GM19395 (cell line): ENCODE data around the gene CLEC1B.
"Not testable (repeated sequence)": the region's sequence is repeated elsewhere in the genome, so short reads cannot be mapped to it uniquely, and the experiment has no call there.

Source experiments
- ATAC-seq: cut with Tn5 transposase; IDR thresholded peaks from one replicate; pipeline ENCODE4 v1.9.1; 2021; ENCODE audit warnings: mild to moderate bottlenecking, moderate library complexity; ENCODE audit not compliant: unreplicated experiment

The CLEC1B gene

GRCh38 chr12:9975614-9976013 lies 23.3 kb downstream of the CLEC1B start:
- no peak for ATAC-seq

DNA sequence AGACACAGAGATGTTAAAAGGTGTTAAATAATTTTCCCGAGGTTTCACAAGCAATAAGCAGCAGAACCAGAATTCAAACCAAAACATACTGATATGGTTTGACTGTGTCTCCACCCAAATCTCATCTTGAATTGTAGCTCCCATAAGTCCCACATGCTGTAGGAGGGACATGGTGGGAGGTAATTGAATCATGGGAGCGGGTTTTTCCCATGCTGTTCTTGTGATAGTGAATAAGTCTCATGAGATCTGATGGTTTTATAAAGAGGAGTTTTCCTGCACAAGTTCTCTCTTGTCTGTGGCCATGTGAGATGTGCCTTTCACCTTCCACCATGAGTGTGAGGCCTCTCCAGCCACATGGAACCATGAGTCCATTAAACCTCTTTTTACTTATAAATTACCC lies 24.2 kb downstream of the CLEC1B start:
- ATAC-seq = not testable (repeated sequence)

DNA sequence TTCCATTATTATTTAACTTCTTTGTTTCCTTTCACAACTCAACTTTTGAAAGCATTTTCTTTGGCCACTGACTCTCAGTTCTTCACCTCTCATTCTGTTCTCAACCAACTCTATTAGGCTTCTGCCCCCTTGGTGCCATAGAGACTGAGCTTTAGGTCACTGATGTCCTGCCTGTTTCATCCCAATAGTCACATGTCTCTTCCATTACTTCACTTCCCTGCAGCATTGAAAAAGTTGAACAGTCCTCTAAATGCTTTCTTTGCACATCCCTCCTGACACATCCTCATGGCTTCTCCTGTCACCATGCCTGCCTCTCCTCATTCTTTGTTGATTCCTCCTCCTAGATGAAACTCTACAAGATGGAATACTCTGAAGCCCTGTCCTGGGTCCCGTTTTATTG lies 25.0 kb downstream of the CLEC1B start:
- no peak for ATAC-seq

GRCh38 chr12:9971181-9971580 lies 27.7 kb downstream of the CLEC1B start, which contains the start of gene CLEC12A:
Gene CLEC12A (plus strand): TSS chr12:9971409. CDS start chr12:9971597, 188 bp downstream.
- no peak for ATAC-seq

DNA sequence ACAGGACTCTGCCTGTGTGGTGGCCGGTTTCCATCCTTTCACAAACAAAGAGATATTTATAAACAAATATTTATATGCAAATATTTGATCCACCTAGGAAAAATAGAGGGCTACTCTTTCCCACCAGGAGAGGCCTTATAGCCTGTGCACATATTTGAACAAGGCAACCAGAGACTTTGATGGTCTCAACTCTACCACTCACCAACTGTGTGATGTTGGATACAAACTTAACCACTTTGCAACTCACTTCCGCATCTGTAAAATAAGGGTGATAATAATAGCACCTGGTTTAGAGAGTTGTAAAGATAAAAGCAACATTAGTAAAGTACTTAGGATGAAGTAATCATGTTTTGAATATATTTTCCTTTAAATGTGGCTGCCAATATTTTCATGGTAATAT lies 29.2 kb downstream of the CLEC1B start:
- no peak for ATAC-seq

- ATAC-seq = no peak
Observed at GRCh38 chr12:9961901-9962300, 37.0 kb downstream of the CLEC1B start.

GRCh38 chr12:9961106-9961505 lies 37.8 kb downstream of the CLEC1B start:
- peak; percentile 91 for ATAC-seq

- peak; percentile 20 for ATAC-seq
Observed at GRCh38 chr12:9960590-9960989, 38.3 kb downstream of the CLEC1B start.

DNA sequence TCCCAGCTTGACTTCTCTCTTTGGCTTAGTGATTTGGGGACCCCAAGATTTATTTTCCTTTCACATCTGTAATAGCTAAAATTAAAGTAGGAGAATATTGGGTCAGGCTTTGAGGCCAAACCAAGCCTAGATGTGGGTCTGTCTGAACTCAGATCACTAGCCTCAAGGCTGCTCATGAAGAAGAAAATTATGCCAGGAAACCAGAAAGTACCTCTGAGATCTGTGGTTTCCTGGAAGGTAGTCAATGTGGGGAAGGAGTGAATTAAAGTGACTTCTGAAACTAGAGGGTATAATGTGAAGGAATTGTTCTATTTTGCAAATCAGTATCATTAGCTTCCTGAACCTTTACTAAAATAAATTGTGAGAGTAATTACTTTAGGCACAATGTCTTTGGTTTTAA lies 41.1 kb downstream of the CLEC1B start:
- no peak for ATAC-seq

DNA sequence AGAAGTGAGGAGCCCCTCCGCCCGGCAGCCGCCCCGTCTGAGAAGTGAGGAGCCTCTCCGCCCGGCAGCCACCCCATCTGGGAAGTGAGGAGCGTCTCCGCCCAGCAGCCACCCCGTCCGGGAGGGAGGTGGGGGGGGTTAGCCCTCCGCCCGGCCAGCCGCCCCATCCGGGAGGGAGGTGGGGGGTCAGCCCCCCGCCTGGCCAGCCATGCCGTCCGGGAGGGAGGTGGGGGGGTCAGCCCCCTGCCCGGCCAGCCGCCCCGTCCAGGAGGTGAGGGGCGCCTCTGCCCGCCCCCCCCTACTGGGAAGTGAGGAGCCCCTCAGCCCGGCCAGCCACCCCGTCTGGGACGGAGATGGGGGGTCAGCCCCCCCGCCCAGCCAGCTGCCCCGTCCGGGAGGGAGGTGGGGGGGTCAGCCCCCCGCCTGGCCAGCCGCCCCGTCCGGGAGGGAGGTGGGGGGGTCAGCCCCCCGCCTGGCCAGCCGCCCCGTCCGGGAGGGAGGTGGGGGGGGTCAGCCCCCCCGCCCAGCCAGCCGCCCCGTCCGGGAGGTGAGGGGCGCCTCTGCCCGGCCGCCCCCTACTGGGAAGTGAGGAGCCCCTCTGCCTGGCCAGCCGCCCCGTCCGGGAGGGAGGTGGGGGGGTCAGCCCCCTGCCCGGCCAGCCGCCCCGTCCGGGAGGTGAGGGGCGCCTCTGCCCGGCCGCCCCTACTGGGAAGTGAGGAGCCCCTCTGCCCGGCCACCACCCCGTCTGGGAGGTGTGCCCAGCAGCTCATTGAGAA lies 45.8 kb downstream of the CLEC1B start:
- not testable (repeated sequence) for ATAC-seq

GRCh38 chr12:9951026-9951675 lies 47.8 kb downstream of the CLEC1B start:
- peak; percentile 42 for ATAC-seq

- ATAC-seq = peak; percentile 97
Observed at GRCh38 chr12:9948606-9949296, 50.2 kb downstream of the CLEC1B start.

DNA sequence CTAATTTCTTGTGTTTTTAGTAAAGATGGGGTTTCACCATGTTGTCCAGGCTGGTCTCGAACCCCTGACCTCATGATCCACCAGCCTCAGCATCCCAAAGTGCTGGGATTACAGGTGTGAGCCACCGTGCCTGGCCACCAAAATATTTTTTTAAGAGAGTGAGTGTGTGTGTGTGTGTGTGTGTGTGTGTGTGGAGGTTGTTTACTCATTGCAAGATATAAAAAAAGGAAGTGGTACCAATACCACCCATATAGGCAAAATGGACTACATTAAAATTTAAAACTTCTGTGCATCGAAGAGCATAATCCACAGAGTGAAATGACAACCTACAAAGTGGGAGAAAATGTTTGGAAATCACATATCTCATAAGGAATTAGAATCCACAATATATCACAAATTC lies 51.2 kb downstream of the CLEC1B start:
- no peak for ATAC-seq

DNA sequence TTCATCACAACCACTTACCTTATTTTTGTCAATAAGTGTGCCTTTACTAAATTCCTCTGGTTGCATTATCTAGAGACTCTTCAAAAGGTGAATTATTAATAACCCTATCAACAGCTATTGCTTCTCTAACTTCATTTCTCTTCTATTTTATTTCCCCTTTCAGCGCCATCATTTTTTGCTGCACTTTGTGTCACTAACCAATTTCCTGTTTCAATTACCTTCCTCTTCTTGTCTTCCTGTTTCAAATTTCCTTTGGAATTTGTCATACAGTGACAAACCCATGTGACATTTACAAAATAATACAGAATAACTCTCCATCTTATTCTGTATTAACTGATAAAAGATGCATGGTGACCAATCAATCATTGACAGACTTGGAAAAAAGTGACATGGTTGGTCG lies 54.5 kb downstream of the CLEC1B start:
- no peak for ATAC-seq

GRCh38 chr12:9943240-9943639 lies 55.7 kb downstream of the CLEC1B start:
- no peak for ATAC-seq
